Naive thymus-derived CD8-positive, alpha-beta T cell (primary cell): Measurements from ENCODE around the gene HIGD2B. TPM values are rescaled to one million over a fixed set of nuclear protein-coding genes. Genes with fewer than 3 reads are reported as not detected.
"Not testable (repeated sequence)": the region's sequence is repeated elsewhere in the genome, so short reads cannot be mapped to it uniquely, and the experiment has no call there.

Experiments
- ATAC-seq, 2 donors: fragments of 150-1000 bp; cut with Tn5 transposase in 1 of 2; sonication (Bioruptor Pico), chemical (Tn5 transposase) in 1 of 2; 1 replicate in 1 of 2; 2 replicates in 1 of 2; pipeline ENCODE4 v1.10.0; 2021; ENCODE audit warnings: mild to moderate bottlenecking in 2 of 2, moderate library complexity in 2 of 2
- POLR2A ChIA-PET: fragments of 350-600 bp; sonication (Branson Sonifier 250); formaldehyde crosslinking; loops from one replicate; lab custom pipeline; 2021; ENCODE audit warnings: antibody characterized with exemption; lab: Charles Lee
- DNase-seq, 10 donors: peaks; one replicate each; pipeline versions ENCODE4 v3.0.0 to v3.0.0-alpha.2; 2020 to 2022
- H3K27ac Mint-ChIP-seq, 10 donors: one replicate each; pipeline ENCODE4 v1.8.0; 2020 to 2022; ENCODE audit warnings: mild to moderate bottlenecking in 10 of 10, mixed read lengths in 10 of 10, moderate library complexity in 4 of 10, inconsistent platforms in 1 of 10
- H3K27me3 Mint-ChIP-seq, 5 donors: one replicate each; pipeline ENCODE4 v1.8.0; 2021 to 2022; ENCODE audit warnings: mixed read lengths in 5 of 5
- H3K36me3 Mint-ChIP-seq, 3 donors: one replicate each; pipeline ENCODE4 v1.8.0; 2020 to 2022; ENCODE audit warnings: mixed read lengths in 3 of 3, mild to moderate bottlenecking in 2 of 3, inconsistent platforms in 1 of 3
- H3K4me1 Mint-ChIP-seq, 4 donors: one replicate each; pipeline ENCODE4 v1.8.0; 2021 to 2022; ENCODE audit warnings: mixed read lengths in 4 of 4
- H3K4me3 Mint-ChIP-seq, 10 donors: one replicate each; pipeline ENCODE4 v1.8.0; 2020 to 2022; ENCODE audit warnings: mild to moderate bottlenecking in 10 of 10, mixed read lengths in 10 of 10, moderate library complexity in 6 of 10, inconsistent platforms in 1 of 10
- H3K9me3 Mint-ChIP-seq, 9 donors: one replicate each; pipeline ENCODE4 v1.8.0; 2020 to 2022; ENCODE audit warnings: mixed read lengths in 9 of 9, mild to moderate bottlenecking in 3 of 9, inconsistent platforms in 1 of 9, moderate library complexity in 1 of 9
- polyA plus RNA-seq, 3 donors: library from polyadenylated mRNA; unstranded; fragments of 300-500 nt; fragmentation: Illumina TruSeq; gene quantifications; one replicate each; pipeline ENCODE4 v1.2.3, GENCODE V29; 2021
- total RNA-seq, 8 experiments: library from RNA in 2 of 8; stranded (reverse) in 2 of 8; gene quantifications; one replicate each; pipeline ENCODE4 v1.2.3 and lab custom pipeline; 2021 to 2026

The HIGD2B gene, protein sequence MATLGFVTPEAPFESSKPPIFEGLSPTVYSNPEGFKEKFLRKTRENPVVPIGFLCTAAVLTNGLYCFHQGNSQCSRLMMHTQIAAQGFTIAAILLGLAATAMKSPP
- total RNA-seq (under 1 TPM in 1 of 2 experiments, not detected in 1; 0.47 TPM), polyA plus RNA-seq (not detected), total RNA-seq (lab: John Stamatoyannopoulos, UW) (0.13 to 2.5 (median 0.41) reads per million in 6 experiments)

GRCh38 chr15:72685925-72686794, at the start of gene HIGD2B, which contains the start of gene BBS4:
TSS of gene HIGD2B (minus strand) at chr15:72686182. CDS start at chr15:72676374, 9,808 bp downstream.
TSS of gene BBS4 (plus strand) at chr15:72686207. CDS start at chr15:72686228, 21 bp downstream.
- H3K4me3 Mint-ChIP-seq = peak within 1 kb of the TSS; percentile 91 to 98 (median 96)
- H3K36me3 Mint-ChIP-seq = no peaks in the 10 kb centered on the region
- peak within 1 kb of the TSS; percentile 94 to 99 (median 96) for H3K27ac Mint-ChIP-seq
- POLR2A ChIA-PET = interaction anchor here (0.9 to 2.8 kb wide), 5 partner anchors 11 to 311 kb away, joined by 3 to 10 read pairs (median 5); partner anchors contain the start of gene HEXA
- no peaks in the 10 kb centered on the region for H3K9me3 Mint-ChIP-seq
- DNase-seq (peak; percentile 67 to 91 (median 84)), ATAC-seq (peak; percentile 94 to 95)
- H3K27me3 Mint-ChIP-seq = no peaks in the 10 kb centered on the region
- H3K4me1 Mint-ChIP-seq = peaks cover 10 to 27% (median 16%) of the 10 kb centered on the region in 4 donors

DNA sequence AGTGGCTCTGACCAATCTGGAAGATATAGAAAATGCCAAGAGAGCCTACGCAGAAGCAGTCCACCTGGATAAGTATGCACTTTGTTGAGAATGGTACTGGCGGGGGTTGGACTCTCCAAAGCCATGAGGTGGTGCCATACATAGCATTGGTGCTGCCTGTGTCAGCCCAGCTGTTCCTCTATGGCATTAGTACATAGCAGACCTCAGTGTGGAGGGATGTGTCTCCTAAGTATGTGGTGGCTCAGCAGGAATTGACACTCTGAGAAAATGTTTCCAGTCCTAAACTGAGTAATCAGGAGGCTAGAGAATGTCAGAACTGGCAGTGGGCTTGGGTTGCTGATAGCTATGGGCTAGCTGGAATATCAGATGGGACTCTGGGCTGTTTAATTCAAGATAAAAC, 49.1 kb upstream of the HIGD2B start:
- ATAC-seq (no peak), DNase-seq (no peak)
- H3K4me3 Mint-ChIP-seq = no peak overlapping the region
- no peaks in the 10 kb centered on the region for H3K9me3 Mint-ChIP-seq
- POLR2A ChIA-PET = no interaction called here
- peak overlapping the region in 4 of 10 donors; percentile 6 to 63 (median 45) for H3K27ac Mint-ChIP-seq
- H3K4me1 Mint-ChIP-seq = peaks cover 15 to 20% (median 18%) of the 10 kb centered on the region in 4 donors
- peaks cover 10 to 72% (median 37%) of the 10 kb centered on the region in 3 donors for H3K36me3 Mint-ChIP-seq
- no peaks in the 10 kb centered on the region for H3K27me3 Mint-ChIP-seq

GRCh38 chr15:72733941-72734738, 48.2 kb upstream of the HIGD2B start:
- DNase-seq (no peak), ATAC-seq (no peak)
- H3K27me3 Mint-ChIP-seq = no peaks in the 10 kb centered on the region
- H3K4me3 Mint-ChIP-seq = no peak overlapping the region
- no peaks in the 10 kb centered on the region for H3K9me3 Mint-ChIP-seq
- peak overlapping the region in 6 of 10 donors; percentile 3 to 86 (median 22) for H3K27ac Mint-ChIP-seq
- H3K36me3 Mint-ChIP-seq = peaks cover 10 to 75% (median 34%) of the 10 kb centered on the region in 3 donors
- peaks cover 5 to 11% (median 9%) of the 10 kb centered on the region in 4 donors for H3K4me1 Mint-ChIP-seq
- POLR2A ChIA-PET = no interaction called here

DNA sequence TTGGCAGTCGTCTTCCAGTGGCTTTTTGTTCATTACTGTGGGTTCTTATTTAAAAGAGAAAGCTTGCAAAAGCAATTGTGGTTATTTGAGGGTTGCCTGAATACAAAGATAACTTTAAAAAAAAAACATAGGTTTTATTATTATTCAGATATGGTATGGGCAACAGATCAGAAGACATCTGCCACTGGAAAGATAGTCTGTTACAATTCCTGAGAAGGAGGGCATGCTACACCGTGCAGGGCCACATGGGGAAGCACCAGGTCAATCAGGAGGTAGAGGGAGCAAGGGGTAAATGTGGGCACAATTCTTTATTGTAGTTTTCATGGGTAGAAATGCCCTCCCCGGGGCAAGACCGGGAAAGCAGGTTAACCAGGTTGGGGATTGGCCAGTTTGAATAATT, 46.5 kb upstream of the HIGD2B start:
- Mint-ChIP-seq H3K36me3 (peaks cover 10 to 75% (median 34%) of the 10 kb centered on the region in 3 donors), H3K27me3 (no peaks in the 10 kb centered on the region), H3K4me3 (no peak overlapping the region), H3K4me1 (peaks cover 0 to 7% (median 2%) of the 10 kb centered on the region in 4 donors), H3K9me3 (no peaks in the 10 kb centered on the region), H3K27ac (peak overlapping the region in 2 of 10 donors; percentile 12 to 69)
- ATAC-seq = no peak
- POLR2A ChIA-PET = no interaction called here
- no peak for DNase-seq

DNA sequence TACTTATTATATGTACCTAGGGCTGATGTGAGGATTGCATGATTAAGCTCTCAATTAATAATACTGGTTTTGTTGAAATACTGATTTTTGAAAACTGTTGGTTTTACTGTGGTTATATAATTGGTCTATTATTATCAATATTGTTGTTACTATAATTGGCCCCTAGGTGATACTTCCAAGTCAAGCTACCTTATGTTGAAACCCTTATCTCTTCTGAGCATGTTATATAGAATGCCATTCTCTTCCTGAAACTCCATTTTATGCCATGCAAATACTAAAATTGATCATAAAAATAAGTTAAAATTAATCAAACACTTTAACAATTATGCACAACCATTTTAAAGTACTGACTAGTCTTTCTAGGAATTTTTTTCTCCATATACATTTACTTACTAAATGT, 46.1 kb upstream of the HIGD2B start:
- DNase-seq (no peak), ATAC-seq (no peak)
- H3K27me3 Mint-ChIP-seq = no peaks in the 10 kb centered on the region
- H3K4me3 Mint-ChIP-seq = no peak overlapping the region
- POLR2A ChIA-PET = no interaction called here
- H3K4me1 Mint-ChIP-seq = peaks cover 0 to 10% (median 2%) of the 10 kb centered on the region in 4 donors
- H3K27ac Mint-ChIP-seq = no peak overlapping the region
- H3K9me3 Mint-ChIP-seq = no peaks in the 10 kb centered on the region
- H3K36me3 Mint-ChIP-seq = peaks cover 10 to 74% (median 30%) of the 10 kb centered on the region in 3 donors

DNA sequence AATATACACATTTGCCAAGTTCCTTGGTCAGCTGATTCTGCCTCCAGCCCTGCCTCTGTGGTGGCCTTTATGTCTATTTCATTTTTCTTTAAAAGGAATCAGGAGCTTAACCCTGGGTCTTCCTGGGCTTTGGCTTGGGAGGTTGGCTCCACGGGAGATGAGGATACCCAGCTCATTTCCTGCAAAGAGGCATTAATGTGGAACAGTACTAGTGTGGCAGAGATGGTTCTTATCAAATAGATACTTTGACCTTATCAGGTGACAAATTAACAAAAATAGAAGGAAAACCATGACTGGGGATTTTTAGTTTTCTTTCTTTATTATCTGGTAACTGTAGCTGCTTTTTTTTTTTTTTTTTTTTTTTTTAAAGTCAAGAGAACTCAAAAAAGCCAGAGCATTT, 42.8 kb upstream of the HIGD2B start:
- DNase-seq = no peak
- no peaks in the 10 kb centered on the region for H3K27me3 Mint-ChIP-seq
- H3K27ac Mint-ChIP-seq = no peak overlapping the region
- no peak for ATAC-seq
- peaks cover 5 to 68% (median 11%) of the 10 kb centered on the region in 3 donors for H3K36me3 Mint-ChIP-seq
- H3K4me1 Mint-ChIP-seq = peaks cover 0 to 9% (median 2%) of the 10 kb centered on the region in 4 donors
- H3K9me3 Mint-ChIP-seq = no peaks in the 10 kb centered on the region
- POLR2A ChIA-PET = no interaction called here
- H3K4me3 Mint-ChIP-seq = no peak overlapping the region

DNA sequence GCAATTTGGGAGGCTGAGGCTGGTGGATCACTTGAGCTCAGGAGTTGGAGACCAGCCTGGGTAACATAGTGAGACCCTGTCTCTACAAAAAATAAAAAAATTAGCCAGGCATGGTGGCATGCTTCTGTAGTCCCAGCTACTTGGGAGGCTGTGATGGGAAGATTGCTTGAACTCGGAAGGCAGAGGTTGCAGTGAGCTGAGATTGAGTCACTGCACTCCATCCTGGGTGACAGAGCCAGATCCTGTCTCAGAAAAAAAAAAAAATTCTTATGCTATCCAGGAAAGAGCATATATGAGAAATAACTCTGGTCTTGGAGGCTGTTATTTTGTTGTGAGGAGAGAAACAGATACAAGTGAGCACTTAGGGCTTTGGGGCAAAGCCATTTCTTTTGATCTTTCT, 42.3 kb upstream of the HIGD2B start:
- H3K36me3 Mint-ChIP-seq = peaks cover 5 to 69% (median 11%) of the 10 kb centered on the region in 3 donors
- H3K9me3 Mint-ChIP-seq = not testable (repeated sequence)

DNA sequence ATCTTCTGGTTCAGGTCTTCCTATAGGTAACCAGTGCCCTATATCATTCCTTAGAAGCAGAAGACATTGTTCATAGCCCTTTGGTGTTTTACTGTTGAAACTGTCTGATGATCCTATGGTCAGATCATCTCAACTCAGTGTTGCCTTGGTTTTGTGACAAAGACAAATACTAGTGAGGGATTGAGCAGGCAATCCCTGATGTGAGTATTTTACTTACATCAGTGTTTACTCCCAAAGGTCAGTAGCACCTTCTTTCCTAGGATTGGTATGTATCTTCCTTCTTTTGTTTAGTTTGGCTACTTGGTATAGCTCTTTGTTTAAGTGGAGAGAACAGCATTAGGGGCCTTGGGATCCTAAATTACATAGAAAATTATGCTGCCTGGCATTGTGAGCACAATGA, 41.2 kb upstream of the HIGD2B start:
- DNase-seq (no peak), ATAC-seq (no peak)
- H3K4me1 Mint-ChIP-seq = peaks cover 0 to 7% (median under 1%) of the 10 kb centered on the region in 4 donors
- no peak overlapping the region for H3K4me3 Mint-ChIP-seq
- peaks cover 5 to 61% (median 11%) of the 10 kb centered on the region in 3 donors for H3K36me3 Mint-ChIP-seq
- no peaks in the 10 kb centered on the region for H3K27me3 Mint-ChIP-seq
- POLR2A ChIA-PET = no interaction called here
- no peaks in the 10 kb centered on the region for H3K9me3 Mint-ChIP-seq
- peak overlapping the region in 1 of 10 donors; percentile 61 for H3K27ac Mint-ChIP-seq

More for the DNA sequence above, 42.3 kb upstream of the HIGD2B start:
- DNase-seq, H3K4me3 Mint-ChIP-seq, POLR2A ChIA-PET, H3K27me3 Mint-ChIP-seq, ATAC-seq, H3K27ac Mint-ChIP-seq, H3K4me1 Mint-ChIP-seq: not testable (repeated sequence)

DNA sequence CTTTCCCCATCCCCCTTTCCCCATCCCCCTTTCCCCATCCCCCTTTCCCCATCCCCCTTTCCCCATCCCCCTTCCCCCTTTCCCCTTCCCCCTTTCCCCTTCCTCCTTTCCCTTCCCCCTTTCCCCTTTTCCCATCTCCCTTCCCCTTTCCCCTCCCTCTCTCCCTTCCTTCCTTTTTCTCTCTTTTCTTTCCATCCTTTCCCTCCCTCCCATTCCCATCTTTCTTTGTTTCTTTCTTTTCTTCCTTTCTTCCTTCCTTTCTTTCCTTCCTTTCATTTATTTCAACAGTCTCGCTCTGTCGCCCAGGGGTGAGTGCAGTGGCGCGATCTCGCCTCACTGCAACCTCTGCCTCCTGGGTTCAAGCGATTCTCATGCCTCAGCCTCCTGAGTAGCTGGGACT, 39.9 kb upstream of the HIGD2B start:
- not testable (repeated sequence) for H3K4me1 Mint-ChIP-seq

DNA sequence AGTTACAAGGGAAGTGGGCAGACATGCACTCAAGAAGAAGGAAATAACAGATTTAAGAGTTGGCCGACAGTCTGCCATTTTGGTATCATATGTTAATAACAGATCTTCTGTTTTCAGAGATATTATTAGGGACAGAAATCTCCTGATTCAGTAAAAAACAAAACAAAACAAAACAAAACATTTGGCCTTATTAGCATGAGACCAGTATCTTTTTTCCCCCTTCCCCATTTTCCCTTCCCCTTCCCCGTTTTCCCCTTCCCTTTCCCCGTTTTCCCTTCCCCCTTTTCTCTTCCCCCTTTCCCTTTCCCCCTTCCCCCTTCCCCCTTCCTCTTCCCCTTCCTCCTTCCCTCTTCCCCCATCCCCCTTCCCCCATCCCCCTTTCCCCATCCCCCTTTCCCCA, 39.5 kb upstream of the HIGD2B start:
- Mint-ChIP-seq H3K4me3 (no peak overlapping the region), H3K27me3 (no peaks in the 10 kb centered on the region), H3K4me1 (peaks cover 0 to 9% (median 0%) of the 10 kb centered on the region in 4 donors), H3K9me3 (no peaks in the 10 kb centered on the region), H3K27ac (no peak overlapping the region), H3K36me3 (peaks cover 0 to 46% (median 2%) of the 10 kb centered on the region in 3 donors)
- ATAC-seq (no peak), DNase-seq (no peak)
- POLR2A ChIA-PET = no interaction called here

More for the DNA sequence above, 39.9 kb upstream of the HIGD2B start:
- H3K27me3 Mint-ChIP-seq, DNase-seq, POLR2A ChIA-PET, H3K4me3 Mint-ChIP-seq, H3K9me3 Mint-ChIP-seq, ATAC-seq: not testable (repeated sequence)
- Mint-ChIP-seq H3K27ac (peak overlapping the region in 1 of 10 donors; percentile 40), H3K36me3 (peaks cover 0 to 50% (median 2%) of the 10 kb centered on the region in 3 donors)

DNA sequence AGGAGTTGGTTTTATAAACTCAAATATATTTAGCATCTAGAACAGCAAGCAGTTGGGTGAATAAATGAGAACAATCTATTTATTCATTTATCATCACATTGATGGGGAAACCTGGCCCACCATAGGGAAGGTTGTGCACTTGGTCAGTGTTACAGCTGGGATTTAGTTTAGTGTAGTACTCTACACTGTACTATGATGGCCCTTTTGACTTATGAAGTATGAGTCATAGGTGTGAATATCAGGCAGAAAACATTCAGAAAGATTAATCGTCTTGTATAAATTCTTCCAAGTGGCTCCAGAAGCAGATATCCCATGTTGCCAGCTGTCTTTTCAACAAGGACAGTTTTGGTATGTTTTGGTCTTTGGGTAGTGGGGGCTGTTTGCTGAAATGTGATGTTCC, 38.0 kb upstream of the HIGD2B start:
- Mint-ChIP-seq H3K27ac (no peak overlapping the region), H3K4me3 (no peak overlapping the region), H3K36me3 (peaks cover 0 to 43% (median 2%) of the 10 kb centered on the region in 3 donors), H3K9me3 (no peaks in the 10 kb centered on the region), H3K4me1 (peaks cover 0 to 9% (median 0%) of the 10 kb centered on the region in 4 donors), H3K27me3 (no peaks in the 10 kb centered on the region)
- ATAC-seq (no peak), DNase-seq (no peak)
- POLR2A ChIA-PET = no interaction called here

DNA sequence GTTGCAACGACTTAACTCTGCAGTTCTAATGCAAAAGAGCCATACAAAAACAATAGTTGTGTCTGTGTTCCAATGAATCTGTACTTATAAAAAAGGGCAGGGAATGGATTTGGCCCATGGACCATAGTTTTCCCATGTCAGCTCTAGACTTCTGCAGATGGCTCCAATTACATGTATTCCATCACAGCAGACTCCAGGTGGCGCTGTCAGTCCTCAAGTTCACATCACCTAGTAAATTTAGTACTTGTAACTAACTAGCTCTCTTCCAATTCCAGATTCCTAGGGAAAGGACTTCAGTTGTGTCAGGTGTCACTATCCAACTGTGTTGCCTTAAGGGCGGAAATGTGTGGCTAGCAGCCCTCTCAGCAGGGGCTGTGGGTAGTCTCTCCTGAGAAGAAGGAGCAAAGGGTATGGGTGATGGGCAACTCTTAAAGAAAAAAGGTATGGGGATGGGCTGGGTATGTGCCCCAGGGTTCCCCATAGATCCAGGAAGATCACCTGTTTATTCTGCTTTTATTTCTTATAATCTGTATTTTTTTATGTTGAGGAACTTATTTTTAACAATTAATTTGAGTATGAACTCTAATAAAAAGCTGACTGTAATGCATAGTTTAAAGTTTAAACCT, 36.2 kb upstream of the HIGD2B start:
- Mint-ChIP-seq H3K36me3 (peaks cover 2 to 45% (median 9%) of the 10 kb centered on the region in 3 donors), H3K4me3 (no peak overlapping the region), H3K4me1 (peaks cover 0 to 6% (median 0%) of the 10 kb centered on the region in 4 donors), H3K27ac (peak overlapping the region in 1 of 10 donors; percentile 28), H3K9me3 (no peaks in the 10 kb centered on the region), H3K27me3 (no peaks in the 10 kb centered on the region)
- POLR2A ChIA-PET = no interaction called here
- DNase-seq (peak; percentile 23 to 75 (median 54)), ATAC-seq (peak in 1 of 2 donors; percentile 33)
